Ascending aorta (tissue), 2 donors: Measurements from ENCODE around the gene ITGAD. TPM values are rescaled to one million over a fixed set of nuclear protein-coding genes. Genes with fewer than 3 reads are reported as not detected.

ENCODE experiments used
- DNase-seq, 2 donors: peaks; one replicate each; pipeline ENCODE4 v3.0.0-alpha.2; 2019; ENCODE audit warnings: low spot score in 2 of 2
- H3K27ac ChIP-seq, 2 donors: fragments of 200-600 bp; sonication (generic); one replicate each; pipeline ENCODE4 v1.5.1; 2016 to 2017; ENCODE audit warnings: mild to moderate bottlenecking in 1 of 2
- H3K27me3 ChIP-seq: fragments of 200-600 bp; sonication (generic); one replicate; pipeline ENCODE4 v1.5.1; 2017
- H3K36me3 ChIP-seq, 2 donors: fragments of 200-600 bp; sonication (generic); one replicate each; pipeline ENCODE4 v1.5.1; 2016
- H3K4me1 ChIP-seq, 2 donors: fragments of 200-600 bp; sonication (generic); one replicate each; pipeline ENCODE4 v1.5.1; 2016 to 2017; ENCODE audit warnings: mild to moderate bottlenecking in 1 of 2
- H3K4me3 ChIP-seq, 2 donors: fragments of 200-600 bp; sonication (generic); one replicate each; pipeline ENCODE4 v1.5.1; 2016 to 2017; ENCODE audit warnings: mild to moderate bottlenecking in 1 of 2
- H3K9me3 ChIP-seq, 2 donors: fragments of 200-600 bp; sonication (generic); one replicate each; pipeline ENCODE4 v1.5.1; 2016
- CTCF ChIP-seq, 3 experiments: fragments of 200-600 bp in 2 of 3; fragments of 450-650 bp in 1 of 3; sonication (generic) in 2 of 3; IDR thresholded peaks; one replicate each; pipeline ENCODE4 v1.5.1; 2016 to 2019; ENCODE audit warnings: antibody characterized with exemption in 3 of 3, mild to moderate bottlenecking in 1 of 3, moderate library complexity in 1 of 3
- intact Hi-C: fragments of 100-400 bp; cut with DNase I; formaldehyde crosslinking; loops from one replicate; pipeline ENCODE4 v1.15.1; 2023
- total RNA-seq: library from RNA; depleted of rRNA; stranded (reverse); fragments of >200 nt; gene quantifications from one replicate; pipeline ENCODE4 v1.1.0, GENCODE V29; 2016

ITGAD gene
- total RNA-seq, 1 donor from 2014 or later, result not detected

- H3K27me3 ChIP-seq, result no peaks in the 10 kb centered on the region
- no peak for DNase-seq
- no peaks in the 10 kb centered on the region for H3K9me3 ChIP-seq
- intact Hi-C loops, result no loop called here
- H3K4me1 ChIP-seq, result peaks cover 0 to 4% of the 10 kb centered on the region in 2 donors
- no peaks in the 10 kb centered on the region for H3K36me3 ChIP-seq
- no peak for TF ChIP-seq CTCF (IDR thresholded peaks at IDR 0.05)
- H3K4me3 ChIP-seq, result no peak overlapping the region
- no peak overlapping the region for H3K27ac ChIP-seq
Measured at GRCh38 chr16:31428638-31429247, 35.6 kb downstream of the ITGAD start.

DNA sequence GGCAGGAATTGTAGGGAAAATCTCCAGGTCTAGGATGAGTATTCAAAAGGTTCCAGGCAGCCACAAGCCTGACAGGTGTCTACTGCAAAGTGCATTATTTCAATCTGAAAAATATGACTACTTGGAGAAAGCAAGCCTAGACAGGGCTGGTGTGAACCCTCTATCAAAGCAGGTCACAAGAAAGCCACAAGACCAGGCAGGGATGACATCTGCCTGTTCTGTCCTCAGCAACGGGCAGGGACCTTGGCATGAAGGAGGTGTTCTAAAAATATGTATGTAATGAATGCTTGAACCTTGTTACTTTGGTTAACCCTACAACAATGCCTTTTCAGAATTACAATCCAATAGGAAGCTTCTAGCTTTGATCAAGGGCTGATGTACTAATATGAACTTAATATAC is 36.2 kb downstream of the ITGAD start:
- Histone ChIP-seq H3K36me3 (no peaks in the 10 kb centered on the region), H3K4me1 (peaks cover 0 to 4% of the 10 kb centered on the region in 2 donors), H3K27me3 (no peaks in the 10 kb centered on the region), H3K9me3 (no peaks in the 10 kb centered on the region), H3K4me3 (no peak overlapping the region), H3K27ac (no peak overlapping the region)
- intact Hi-C loops, result no loop called here
- no peak for TF ChIP-seq CTCF (IDR thresholded peaks at IDR 0.05)
- DNase-seq, result no peak

DNA sequence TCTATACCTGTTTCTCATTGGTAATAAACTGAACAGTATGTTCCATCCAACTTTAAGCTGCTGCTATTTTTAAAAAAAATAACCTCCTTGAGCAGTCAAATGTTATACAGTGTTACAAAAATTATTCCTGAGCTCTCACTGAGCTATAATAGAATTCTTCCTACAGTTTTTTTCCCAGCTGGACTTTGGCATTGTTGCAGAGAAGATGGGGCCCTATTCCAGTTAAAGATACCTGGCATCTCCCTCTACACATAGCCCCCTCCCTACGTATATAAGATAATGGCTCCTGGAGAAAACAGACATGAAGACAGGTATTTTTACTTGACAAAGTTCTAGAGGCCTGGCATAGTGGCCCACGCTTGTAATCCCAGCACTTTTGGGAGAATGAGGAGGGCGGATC is 36.7 kb downstream of the ITGAD start:
- H3K27me3 ChIP-seq, result no peaks in the 10 kb centered on the region
- intact Hi-C loops, result no loop called here
- no peaks in the 10 kb centered on the region for H3K9me3 ChIP-seq
- no peak overlapping the region for H3K4me3 ChIP-seq
- no peak for TF ChIP-seq CTCF (IDR thresholded peaks at IDR 0.05)
- H3K36me3 ChIP-seq, result no peaks in the 10 kb centered on the region
- H3K4me1 ChIP-seq, result peaks cover 0 to 4% of the 10 kb centered on the region in 2 donors
- no peak for DNase-seq
- no peak overlapping the region for H3K27ac ChIP-seq

DNA sequence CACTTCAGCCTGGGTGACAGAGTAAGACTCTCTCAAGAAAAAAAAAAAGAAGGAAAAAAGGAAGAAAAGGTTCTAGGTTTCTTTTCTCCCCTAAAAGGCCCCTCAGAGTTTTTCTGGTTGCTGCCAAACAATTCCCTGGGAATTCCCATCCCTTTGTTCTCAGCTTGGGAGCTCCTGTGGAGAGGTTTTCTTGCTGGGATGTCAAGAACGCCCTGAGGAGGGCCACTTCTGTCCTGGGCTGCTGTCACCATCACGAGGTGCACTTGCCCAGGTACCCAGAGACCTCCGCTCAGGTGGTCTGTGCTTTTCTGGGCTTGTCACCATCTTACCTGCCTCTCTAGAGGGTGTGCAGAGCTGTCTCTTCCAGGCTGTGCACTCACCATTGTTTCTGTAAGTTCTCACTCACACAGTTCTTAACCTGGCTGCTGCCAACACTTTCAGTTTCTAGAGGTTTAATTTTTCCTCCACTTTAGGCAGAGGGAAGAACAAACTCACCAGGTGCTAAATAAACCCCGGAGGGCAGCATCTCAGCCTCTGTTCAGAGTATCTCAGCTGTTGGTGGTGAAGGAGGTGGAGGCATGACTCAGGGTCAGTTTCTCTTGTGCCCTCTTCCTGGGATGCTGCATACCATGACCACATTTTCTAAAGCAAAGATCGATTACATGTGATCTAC is 37.4 kb downstream of the ITGAD start:
- DNase-seq, result no peak
- no peak for TF ChIP-seq CTCF (IDR thresholded peaks at IDR 0.05)
- intact Hi-C loops, result no loop called here
- no peaks in the 10 kb centered on the region for H3K27me3 ChIP-seq
- peaks cover 0 to 4% of the 10 kb centered on the region in 2 donors for H3K4me1 ChIP-seq
- no peak overlapping the region for H3K27ac ChIP-seq
- H3K36me3 ChIP-seq, result no peaks in the 10 kb centered on the region
- no peak overlapping the region for H3K4me3 ChIP-seq
- H3K9me3 ChIP-seq, result no peaks in the 10 kb centered on the region

- no peak for TF ChIP-seq CTCF (IDR thresholded peaks at IDR 0.05)
- intact Hi-C loops, result no loop called here
- no peak for DNase-seq
- Histone ChIP-seq H3K4me3 (no peak overlapping the region), H3K36me3 (no peaks in the 10 kb centered on the region), H3K4me1 (no peaks in the 10 kb centered on the region), H3K9me3 (no peaks in the 10 kb centered on the region), H3K27me3 (no peaks in the 10 kb centered on the region), H3K27ac (no peak overlapping the region)
Measured at GRCh38 chr16:31435341-31436220, 42.4 kb downstream of the ITGAD start.
